Hepatocyte (in vitro differentiated cells): ENCODE data around the gene ADAM10.

Experiments
- EZH2 ChIP-seq: fragments of 200-600 bp; sonication (generic); IDR thresholded peaks from 2 replicates; pipeline ENCODE4 v1.6.1; 2016; ENCODE audit warnings: antibody characterized with exemption, mild to moderate bottlenecking, borderline replicate concordance
- TF ChIP-seq, protein P1 (sequence below): fragments of 200-600 bp; sonication (generic); IDR thresholded peaks from 2 replicates; pipeline ENCODE4 v1.5.1; 2016; ENCODE audit warnings: antibody characterized with exemption, mild to moderate bottlenecking; ENCODE audit not compliant: poor library complexity

GRCh38 chr15:58559904-58560588 is 189.5 kb downstream of the ADAM10 start:
- TF ChIP-seq, protein P1, sequence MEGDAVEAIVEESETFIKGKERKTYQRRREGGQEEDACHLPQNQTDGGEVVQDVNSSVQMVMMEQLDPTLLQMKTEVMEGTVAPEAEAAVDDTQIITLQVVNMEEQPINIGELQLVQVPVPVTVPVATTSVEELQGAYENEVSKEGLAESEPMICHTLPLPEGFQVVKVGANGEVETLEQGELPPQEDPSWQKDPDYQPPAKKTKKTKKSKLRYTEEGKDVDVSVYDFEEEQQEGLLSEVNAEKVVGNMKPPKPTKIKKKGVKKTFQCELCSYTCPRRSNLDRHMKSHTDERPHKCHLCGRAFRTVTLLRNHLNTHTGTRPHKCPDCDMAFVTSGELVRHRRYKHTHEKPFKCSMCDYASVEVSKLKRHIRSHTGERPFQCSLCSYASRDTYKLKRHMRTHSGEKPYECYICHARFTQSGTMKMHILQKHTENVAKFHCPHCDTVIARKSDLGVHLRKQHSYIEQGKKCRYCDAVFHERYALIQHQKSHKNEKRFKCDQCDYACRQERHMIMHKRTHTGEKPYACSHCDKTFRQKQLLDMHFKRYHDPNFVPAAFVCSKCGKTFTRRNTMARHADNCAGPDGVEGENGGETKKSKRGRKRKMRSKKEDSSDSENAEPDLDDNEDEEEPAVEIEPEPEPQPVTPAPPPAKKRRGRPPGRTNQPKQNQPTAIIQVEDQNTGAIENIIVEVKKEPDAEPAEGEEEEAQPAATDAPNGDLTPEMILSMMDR: no peak
- TF ChIP-seq EZH2: no peak
